HG02623 (cell line): ENCODE measurements around the gene ATOH7.
"Not testable (repeated sequence)": the region's sequence is repeated elsewhere in the genome, so short reads cannot be mapped to it uniquely, and the experiment has no call there.

Experiments used
- ATAC-seq: cut with Tn5 transposase; IDR thresholded peaks from one replicate; pipeline ENCODE4 v1.9.1; 2021; ENCODE audit warnings: moderate library complexity; ENCODE audit not compliant: unreplicated experiment

ATOH7 gene

DNA sequence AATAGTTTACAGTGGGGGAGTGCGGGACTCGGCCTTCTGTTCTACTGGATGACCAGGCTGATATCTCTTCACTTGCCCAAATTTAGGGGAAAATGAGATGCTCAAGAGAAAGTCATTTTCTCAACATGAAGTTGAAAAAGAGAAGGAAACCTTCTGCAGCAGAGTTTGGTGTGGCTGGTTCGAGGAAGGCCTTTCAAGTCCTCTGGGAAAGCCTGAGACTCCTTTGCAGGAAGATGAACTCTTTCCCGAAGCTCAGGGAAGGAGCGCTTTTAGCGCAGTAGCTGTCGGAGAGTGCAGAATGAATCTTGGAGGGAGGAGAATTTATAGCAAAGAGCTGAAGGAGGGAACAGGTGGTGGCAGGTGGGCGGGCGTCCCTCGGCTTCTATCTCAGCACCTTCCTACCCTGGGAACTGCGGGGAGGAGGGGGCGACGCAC lies at the start of gene ATOH7:
TSS of gene ATOH7 (minus strand) at position 297 of the 435 bp plus-strand sequence. CDS start 436 bp downstream, outside the sequence.
- ATAC-seq, result no peak

GRCh38 chr10:68280758-68281157 lies 48.8 kb upstream of the ATOH7 start:
- ATAC-seq, result no peak

DNA sequence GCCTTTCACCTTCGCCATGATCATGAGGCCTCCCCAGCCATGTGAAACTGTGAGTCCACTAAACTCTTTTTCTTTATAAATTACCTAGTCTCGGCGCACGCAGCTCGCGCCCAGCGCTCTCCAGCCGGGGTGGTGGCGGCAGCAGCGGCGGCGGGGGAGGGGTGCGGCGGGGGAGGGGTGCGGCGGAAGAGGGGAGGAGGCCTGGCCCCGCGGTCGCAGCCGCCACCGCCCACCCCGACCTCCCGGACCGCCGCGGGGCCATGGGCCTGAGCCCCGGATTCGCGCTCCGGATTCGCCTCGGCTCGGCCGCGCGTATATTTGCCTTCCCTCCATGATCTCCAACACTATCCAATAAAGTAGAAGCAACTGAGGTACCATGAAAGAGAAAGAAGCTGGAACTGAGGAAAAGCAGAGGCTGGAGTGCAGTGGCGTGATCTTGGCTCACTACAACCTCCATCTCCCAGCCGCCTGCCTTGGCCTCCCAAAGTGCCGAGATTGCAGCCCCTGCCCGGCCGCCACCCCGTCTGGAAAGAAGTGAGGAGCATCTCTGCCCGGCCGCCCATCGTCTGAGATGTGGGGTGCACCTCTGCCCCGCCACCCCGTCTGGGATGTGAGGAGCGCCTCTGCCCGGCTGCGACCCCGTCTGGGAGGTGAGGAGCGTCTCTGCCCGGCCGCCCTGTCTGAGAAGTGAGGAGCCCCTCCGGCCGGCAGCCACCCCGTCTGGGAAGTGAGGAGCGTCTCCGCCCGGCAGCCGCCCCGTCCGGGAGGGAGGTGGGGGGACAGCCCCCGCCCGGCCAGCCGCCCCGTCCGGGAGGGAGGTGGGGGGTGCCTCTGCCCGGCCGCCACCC lies 47.2 kb upstream of the ATOH7 start:
- ATAC-seq, result not testable (repeated sequence)

DNA sequence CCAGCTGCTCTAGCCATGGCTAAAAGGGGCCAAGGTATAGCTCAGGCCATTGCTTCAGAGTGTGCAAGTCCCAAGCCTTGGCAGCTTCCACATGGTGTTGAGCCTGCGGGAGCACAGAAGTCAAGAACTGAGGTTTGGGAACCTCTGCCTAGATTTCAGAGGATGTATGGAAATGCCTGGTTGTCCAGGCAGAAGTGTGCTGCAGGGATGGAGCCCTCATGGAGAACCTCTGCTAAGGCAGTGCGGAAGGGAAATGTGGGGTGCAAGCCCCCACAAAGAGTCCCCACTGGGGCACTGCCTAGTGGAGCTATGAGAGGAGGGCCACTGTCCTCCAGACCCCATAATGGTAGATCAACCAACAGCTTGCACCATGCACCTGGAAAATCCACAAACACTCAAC lies 45.9 kb upstream of the ATOH7 start:
- ATAC-seq, result not testable (repeated sequence)

DNA sequence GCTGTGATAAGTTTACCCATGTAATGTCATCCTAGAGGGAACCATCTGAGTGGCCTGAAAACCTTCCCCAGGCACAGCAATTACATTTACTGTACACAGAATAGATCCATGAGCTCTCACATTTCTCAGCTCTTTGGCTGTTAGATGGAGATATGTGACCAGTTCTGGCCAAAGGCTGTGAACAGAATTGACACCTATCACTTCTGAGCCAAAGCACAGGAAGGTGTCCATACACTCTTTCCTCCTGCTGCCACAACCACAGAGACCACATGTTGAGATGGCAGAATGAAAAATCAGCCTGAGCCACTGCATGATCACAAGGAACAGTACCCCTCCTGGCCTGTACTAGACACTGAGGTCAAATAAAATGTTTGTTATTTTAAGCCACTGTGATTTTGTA lies 44.3 kb upstream of the ATOH7 start:
- no peak for ATAC-seq

DNA sequence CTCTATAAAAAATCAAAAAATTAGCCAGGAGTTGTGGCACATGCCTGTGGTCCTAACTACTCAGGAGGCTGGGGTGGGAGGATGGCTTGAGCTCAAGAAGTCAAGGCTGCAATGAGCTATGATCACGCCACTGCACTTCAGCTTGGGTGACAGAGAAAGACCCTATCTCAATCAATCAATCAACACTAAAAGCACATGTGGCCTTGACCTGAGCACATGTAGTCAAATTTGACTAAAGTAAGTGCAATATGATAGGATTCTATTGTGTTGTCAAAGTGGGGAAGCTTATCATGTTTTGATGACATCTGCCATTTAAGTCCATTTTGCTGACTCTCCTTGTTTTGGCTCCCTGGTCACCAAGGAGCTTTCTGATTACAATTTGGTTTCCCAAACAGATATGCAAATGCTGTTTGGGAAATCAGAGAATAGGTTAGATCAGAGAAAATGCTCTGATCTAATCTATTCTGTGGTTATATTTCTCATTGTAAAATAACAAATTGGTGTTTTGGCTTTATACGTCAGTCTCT lies 43.8 kb upstream of the ATOH7 start:
- no peak for ATAC-seq

GRCh38 chr10:68272833-68273232 lies 40.9 kb upstream of the ATOH7 start:
- no peak for ATAC-seq

DNA sequence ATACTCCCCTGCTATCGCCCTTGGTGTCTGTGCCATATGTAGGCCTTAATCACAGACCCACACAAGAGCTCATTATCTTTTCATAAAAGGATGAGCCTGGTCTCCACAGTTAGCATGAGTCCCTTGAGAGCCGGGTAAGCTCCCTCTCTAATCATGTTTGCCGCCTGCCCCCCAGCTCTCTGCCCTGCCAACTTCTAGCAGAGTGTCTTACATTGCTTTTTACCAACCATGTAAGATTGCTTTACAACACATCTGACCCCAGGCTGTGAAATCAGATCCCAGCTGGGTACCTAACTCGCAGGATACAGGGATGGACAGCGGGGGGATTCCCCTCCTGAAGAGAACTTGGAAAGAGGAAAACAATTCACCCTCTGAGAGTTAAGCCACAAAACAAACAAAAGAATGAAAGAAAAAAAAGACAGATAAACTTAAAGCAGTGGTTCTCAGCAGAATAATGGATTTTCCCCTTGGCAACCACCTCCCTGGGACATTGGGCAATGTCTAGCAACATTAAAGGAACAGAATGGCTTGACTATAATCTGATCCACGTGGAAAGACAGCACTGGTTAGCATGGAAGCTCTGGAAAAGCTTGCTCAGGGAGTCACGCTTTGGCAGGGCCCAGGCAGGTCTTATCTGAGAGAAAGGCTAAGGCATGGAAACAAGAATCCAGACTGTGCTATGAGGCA lies 39.4 kb upstream of the ATOH7 start:
- no peak for ATAC-seq

GRCh38 chr10:68269562-68270290 lies 37.8 kb upstream of the ATOH7 start:
- no peak for ATAC-seq

DNA sequence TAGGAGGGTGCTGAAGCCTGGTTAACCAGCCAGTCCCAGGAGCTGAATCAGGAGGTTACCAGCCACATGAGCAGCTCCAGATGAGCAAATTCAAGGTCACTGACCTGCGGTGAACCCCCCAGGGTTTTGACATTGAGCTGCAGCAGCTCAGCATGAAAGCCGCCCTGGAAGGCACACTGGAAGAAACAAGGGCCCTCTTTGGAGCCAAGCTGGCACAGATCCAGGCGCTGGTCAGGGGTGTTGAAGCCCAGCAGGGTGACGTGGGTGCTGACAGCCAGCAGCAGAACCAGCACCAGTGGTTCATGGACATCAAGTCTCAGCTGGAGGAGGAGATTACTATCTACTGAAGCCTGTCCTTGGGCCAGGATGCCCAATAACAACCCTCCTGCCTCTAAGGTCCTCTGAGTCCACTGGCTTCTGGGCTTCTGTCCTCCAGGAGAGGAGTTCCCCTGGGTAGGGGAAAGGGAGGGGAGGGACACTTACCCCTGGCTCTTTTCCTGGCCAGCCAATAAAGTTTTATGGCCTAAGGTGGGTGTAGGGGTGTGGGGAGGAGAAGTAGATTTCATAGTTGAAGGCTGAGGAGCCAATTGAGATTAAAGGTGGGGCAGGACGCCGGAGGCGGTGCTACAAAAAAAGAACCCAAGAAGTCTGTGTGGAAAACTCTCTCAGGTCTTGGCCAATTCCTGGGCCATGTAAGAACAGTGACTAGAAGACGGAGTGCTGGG lies 29.4 kb upstream of the ATOH7 start:
- no peak for ATAC-seq

- ATAC-seq, result no peak
Observed at GRCh38 chr10:68253346-68253745, 21.4 kb upstream of the ATOH7 start.

DNA sequence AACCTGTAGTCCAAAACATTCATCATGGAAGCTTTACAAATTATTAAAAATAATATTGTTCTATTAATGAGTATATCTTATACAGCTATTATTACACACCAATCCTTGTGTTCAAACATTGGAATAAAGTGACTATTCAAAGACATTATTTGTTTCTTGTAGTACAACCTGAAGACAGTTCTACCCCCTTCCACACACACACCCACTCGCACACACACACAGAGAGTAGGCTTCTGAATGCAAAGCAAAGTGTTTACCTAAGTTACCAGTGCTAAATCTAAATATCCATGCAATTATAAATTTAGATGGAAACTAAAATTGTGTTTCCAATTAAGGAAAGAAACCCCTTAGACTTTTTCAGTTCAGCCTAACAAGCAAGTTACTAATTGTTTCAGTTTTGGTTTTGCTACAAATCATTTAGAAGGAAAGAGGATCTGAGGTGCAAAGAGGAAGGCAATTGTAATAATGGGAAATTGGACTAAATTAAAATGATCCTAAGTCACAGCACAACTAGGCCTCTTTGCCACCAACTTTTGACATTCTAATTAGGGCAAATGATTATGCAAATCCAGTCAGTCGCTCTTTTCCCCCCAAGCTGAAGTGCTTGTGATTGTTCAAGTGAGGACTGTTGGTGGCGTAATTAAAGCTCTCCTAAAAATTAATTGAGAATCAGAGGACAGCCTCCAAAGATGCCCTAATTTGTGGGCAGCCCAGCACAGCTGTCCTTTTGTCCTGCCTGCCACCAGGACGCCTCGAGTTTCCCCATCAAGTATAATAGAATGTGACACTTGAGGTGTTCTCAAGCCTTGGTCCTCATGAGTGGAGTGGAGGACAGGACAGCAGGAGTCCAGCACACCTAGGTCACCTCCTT lies 19.9 kb upstream of the ATOH7 start:
- no peak for ATAC-seq

GRCh38 chr10:68251151-68251550 lies 19.2 kb upstream of the ATOH7 start:
- ATAC-seq, result no peak

DNA sequence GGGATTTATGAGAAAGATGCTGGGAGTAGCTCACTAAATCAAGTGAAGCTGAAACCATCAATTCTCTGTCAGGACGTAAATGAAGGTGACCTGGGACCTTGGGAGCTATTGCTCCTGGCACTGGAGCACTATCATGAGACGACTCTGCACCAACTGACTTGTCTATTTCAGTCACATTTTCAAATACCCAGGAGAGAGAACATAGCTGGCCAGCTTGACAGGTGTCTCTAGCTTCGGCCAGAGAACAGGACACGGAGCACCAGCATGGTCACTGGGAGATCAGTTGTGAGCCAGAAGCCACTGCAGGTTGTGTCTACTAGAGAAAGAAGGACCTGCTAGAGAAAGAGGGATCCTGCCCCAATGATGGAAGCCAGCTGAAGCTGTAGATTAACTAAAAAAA lies 17.4 kb upstream of the ATOH7 start:
- no peak for ATAC-seq

DNA sequence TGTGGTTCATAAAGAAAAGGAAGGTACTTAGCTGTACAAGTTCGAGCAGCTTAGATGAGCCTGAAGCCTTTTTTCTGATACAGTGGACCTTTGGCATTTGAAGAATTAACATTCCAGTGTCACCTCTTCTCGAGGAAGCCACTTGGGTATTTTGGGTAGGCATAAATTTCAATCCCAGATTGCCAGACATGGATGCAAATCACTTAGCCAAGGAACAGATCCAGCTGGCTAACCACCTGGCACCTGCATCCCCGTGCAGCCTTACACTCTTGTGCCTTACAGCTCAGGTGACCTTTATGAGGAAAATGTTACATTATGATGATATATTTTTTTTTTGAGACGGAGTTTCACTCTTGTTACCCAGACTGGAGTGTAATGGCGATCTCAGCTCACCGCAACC lies 16.0 kb upstream of the ATOH7 start:
- no peak for ATAC-seq

DNA sequence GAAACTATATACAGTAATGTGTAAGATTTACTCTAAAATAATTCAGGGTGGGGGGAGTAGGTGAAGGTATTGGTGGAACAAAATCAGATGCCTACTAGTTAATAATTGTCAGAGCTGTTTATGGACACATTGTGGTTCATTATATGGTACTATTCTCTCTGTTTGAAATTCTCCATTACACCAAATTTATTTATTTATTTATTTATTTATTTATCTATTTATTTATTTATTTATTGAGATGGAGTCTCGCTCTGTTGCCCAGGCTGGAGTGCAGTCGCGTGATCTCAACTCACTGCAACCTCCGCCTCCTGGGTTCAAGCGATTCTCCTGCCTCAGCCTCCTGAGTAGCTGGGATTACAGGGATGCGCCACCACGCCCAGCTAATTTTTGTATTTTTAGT lies 14.5 kb upstream of the ATOH7 start:
- not testable (repeated sequence) for ATAC-seq

DNA sequence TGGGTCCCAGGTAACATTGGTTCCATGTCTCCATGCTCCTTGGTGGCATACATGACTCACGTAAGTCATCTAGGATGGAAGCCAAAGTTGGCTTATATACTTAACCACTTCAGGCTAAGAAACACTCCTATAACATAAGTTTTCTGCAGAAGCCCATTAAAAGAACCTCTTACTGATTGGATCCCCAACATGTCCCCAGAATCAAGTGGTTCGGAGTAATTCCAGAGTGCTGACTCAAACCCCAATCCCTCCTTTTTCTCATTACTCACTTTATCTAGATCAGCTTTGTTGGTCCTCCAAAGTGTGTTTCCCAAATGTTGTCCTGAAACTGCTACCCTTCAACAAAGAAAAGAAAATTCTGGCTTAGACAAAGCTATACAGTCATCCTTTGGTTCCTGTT lies 10.1 kb upstream of the ATOH7 start:
- ATAC-seq, result no peak

DNA sequence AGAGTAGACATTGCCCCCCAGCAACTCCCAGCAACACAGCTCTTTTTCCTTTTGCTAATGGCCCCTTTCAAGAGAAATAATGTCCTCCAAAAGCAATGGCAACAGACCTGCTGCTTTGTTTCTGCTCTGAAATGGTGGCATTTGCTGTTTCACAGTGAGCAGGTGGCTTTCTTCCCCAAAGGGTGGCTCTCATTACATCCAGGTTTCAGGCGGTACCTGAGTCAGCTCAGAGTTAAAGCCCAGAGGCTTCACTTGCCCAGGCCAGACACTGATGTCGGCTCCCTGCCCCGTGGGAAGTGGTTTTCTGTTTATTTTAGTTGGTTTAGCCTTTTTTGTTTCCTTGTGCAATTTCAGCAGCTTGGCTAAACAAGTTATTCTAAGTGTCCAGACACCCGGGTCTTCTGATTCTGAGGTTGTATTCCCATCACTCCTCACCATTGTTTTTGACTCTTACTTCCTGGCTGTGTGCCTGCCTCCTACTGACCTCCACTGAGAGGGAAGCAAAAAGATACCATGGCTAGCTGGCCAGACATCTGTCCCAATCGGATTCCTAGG lies 7.8 kb upstream of the ATOH7 start:
- ATAC-seq, result no peak

- ATAC-seq, result no peak
Observed at GRCh38 chr10:68239069-68239468, 7.2 kb upstream of the ATOH7 start.
